ENCODE measurements around the gene RETSAT.

DNA sequence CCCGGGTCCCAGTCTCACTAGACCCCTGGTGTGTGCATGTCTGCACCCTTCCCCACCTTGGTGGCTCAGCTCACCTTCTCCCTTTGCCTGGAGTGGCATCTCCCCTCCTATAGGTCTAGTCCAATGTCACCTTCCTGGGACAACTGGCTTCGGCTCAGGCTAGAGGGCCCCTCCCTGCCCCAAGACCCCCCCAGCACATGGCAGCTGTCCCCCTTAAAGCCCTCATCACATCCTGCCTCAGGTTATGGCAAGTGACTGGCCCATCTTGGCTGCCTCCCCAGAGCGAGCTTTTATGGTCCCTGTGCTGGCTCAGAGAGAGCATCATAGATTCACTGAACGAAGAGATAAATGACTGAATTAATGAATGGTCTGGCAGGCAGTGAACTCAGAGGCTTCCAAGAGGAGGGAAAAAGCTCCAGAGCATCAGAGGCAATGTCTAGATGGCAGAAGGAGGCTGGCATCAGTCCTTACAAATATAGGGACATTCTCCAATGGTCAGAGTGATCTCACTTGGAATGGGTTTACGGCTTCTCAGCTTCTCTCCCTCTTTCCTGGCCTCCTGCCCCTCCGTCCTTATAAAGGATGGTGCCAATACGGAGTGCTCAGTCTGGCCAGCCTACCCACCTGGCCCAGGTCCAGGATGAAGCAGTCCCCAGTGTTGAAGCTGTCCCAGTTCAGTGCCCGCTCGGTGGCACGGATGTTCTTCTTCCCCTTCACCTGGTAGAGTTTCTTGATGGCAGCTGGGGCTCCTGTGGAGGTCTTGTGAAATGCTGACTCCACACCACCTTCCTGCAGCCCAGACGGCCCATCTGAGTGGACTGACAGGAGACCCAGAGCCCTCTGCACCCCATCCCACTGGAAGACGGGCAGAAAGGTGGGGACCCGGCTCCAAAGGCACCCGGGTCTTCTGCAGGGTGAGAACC, 46.5 kb upstream of the RETSAT start:
- TF ChIP-seq, protein P1, sequence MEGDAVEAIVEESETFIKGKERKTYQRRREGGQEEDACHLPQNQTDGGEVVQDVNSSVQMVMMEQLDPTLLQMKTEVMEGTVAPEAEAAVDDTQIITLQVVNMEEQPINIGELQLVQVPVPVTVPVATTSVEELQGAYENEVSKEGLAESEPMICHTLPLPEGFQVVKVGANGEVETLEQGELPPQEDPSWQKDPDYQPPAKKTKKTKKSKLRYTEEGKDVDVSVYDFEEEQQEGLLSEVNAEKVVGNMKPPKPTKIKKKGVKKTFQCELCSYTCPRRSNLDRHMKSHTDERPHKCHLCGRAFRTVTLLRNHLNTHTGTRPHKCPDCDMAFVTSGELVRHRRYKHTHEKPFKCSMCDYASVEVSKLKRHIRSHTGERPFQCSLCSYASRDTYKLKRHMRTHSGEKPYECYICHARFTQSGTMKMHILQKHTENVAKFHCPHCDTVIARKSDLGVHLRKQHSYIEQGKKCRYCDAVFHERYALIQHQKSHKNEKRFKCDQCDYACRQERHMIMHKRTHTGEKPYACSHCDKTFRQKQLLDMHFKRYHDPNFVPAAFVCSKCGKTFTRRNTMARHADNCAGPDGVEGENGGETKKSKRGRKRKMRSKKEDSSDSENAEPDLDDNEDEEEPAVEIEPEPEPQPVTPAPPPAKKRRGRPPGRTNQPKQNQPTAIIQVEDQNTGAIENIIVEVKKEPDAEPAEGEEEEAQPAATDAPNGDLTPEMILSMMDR (conservative IDR thresholded peaks at IDR 0.05): no peak
- no peak for TF ChIP-seq ZFX (IDR thresholded peaks at IDR 0.05)

Data from C4-2B (cell line).